NT2/D1 (cell line): Measurements from ENCODE around the gene RASSF1.

Experiments used
- DNase-seq: peaks from one replicate; pipeline ENCODE4 v3.0.0-alpha.2; 2011; ENCODE audit warnings: low read depth, low spot score
- H3K27me3 ChIP-seq: 2 replicates; pipeline ENCODE4 v1.6.0; 2011; ENCODE audit warnings: mild to moderate bottlenecking; ENCODE audit not compliant: insufficient read length, insufficient read depth
- H3K36me3 ChIP-seq: 2 replicates; pipeline ENCODE4 v1.6.1; 2011; ENCODE audit warnings: mild to moderate bottlenecking, low read length, mixed read lengths; ENCODE audit not compliant: insufficient read depth, insufficient read length
- H3K4me1 ChIP-seq: 2 replicates; pipeline ENCODE4 v1.5.1; 2011; ENCODE audit not compliant: insufficient read depth, insufficient read length
- H3K4me3 ChIP-seq: 2 replicates; pipeline ENCODE4 v1.5.1; 2011; ENCODE audit warnings: low read depth; ENCODE audit not compliant: insufficient read length
- H3K9ac ChIP-seq: 2 replicates; pipeline ENCODE4 v1.6.0; 2011; ENCODE audit warnings: low read depth; ENCODE audit not compliant: insufficient read length
- H3K9me3 ChIP-seq: 2 replicates; pipeline ENCODE4 v1.5.1; 2011; ENCODE audit warnings: mild to moderate bottlenecking, low read length; ENCODE audit not compliant: insufficient read depth
- SUZ12 ChIP-seq: IDR thresholded peaks from 2 replicates; pipeline ENCODE4 v1.6.1; 2011; ENCODE audit not compliant: insufficient read length, insufficient read depth; ENCODE audit errors: extremely low read depth
- YY1 ChIP-seq: IDR thresholded peaks from 2 replicates; pipeline ENCODE4 v1.6.1; 2011; ENCODE audit not compliant: insufficient read length, insufficient read depth
- ZNF274 ChIP-seq: IDR thresholded peaks from 2 replicates; pipeline ENCODE4 v1.6.1; 2011; ENCODE audit warnings: mild to moderate bottlenecking, low read depth, low read length

The RASSF1 gene

GRCh38 chr3:50336452-50337174 lies 4.0 kb downstream of the RASSF1 start:
- H3K4me3 ChIP-seq = peak overlapping the region; percentile 96
- DNase-seq = no peak
- H3K36me3 ChIP-seq = peaks cover 48% of the 10 kb centered on the region
- no peak for TF ChIP-seq SUZ12
- TF ChIP-seq ZNF274 = no peak
- H3K9ac ChIP-seq = peak overlapping the region; percentile 98
- peaks cover 9% of the 10 kb centered on the region for H3K27me3 ChIP-seq
- H3K9me3 ChIP-seq = no peaks in the 10 kb centered on the region
- peaks cover 8% of the 10 kb centered on the region for H3K4me1 ChIP-seq

- H3K4me3 ChIP-seq = no peak overlapping the region
- H3K36me3 ChIP-seq = peaks cover 69% of the 10 kb centered on the region
- DNase-seq = no peak
- peaks cover 4% of the 10 kb centered on the region for H3K4me1 ChIP-seq
- peak overlapping the region; percentile 57 for H3K9ac ChIP-seq
- TF ChIP-seq YY1 = no peak
- TF ChIP-seq SUZ12 = no peak
- no peak for TF ChIP-seq ZNF274
- no peaks in the 10 kb centered on the region for H3K27me3 ChIP-seq
- H3K9me3 ChIP-seq = no peaks in the 10 kb centered on the region
Observed at GRCh38 chr3:50334339-50335075, 6.1 kb downstream of the RASSF1 start.

- no peak overlapping the region for H3K4me3 ChIP-seq
- TF ChIP-seq ZNF274 = no peak
- no peak for TF ChIP-seq SUZ12
- TF ChIP-seq YY1 = no peak
- H3K27me3 ChIP-seq = no peaks in the 10 kb centered on the region
- H3K9me3 ChIP-seq = no peaks in the 10 kb centered on the region
- H3K9ac ChIP-seq = no peak overlapping the region
- DNase-seq = no peak
- peaks cover 4% of the 10 kb centered on the region for H3K4me1 ChIP-seq
- H3K36me3 ChIP-seq = peaks cover 75% of the 10 kb centered on the region
Observed at GRCh38 chr3:50333744-50334328, 6.8 kb downstream of the RASSF1 start.

DNA sequence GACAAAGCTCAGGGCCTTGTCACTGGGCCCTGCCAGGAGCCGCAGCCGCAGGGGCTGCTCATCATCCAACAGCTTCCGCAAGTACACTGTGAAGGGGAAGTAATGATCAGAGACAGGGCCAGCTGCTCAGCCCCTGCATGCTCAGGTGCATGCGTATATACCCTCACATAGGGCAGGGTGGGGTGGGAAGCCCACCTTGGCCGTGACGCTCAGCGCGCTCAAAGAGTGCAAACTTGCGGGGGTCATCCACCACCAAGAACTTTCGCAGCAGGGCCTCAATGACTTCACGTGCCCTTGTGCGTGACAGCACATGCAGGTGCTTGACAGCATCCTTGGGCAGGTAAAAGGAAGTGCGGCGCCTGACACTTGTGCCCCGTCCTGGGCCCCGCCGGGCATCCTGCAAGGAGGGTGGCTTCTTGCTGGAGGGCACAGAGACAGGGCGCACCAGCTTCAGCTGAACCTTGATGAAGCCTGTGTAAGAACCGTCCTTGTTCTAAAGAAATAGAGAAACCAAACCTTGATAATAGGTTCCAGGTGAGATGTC lies 9.2 kb downstream of the RASSF1 start:
- Histone ChIP-seq H3K4me3 (no peak overlapping the region), H3K36me3 (peaks cover 80% of the 10 kb centered on the region), H3K4me1 (no peaks in the 10 kb centered on the region), H3K9me3 (no peaks in the 10 kb centered on the region), H3K9ac (no peak overlapping the region), H3K27me3 (no peaks in the 10 kb centered on the region)
- DNase-seq = no peak
- TF ChIP-seq ZNF274 (no peak), YY1 (no peak), SUZ12 (no peak)

- Histone ChIP-seq H3K27me3 (no peaks in the 10 kb centered on the region), H3K9ac (no peak overlapping the region), H3K36me3 (peaks cover 80% of the 10 kb centered on the region), H3K9me3 (no peaks in the 10 kb centered on the region), H3K4me1 (no peaks in the 10 kb centered on the region), H3K4me3 (no peak overlapping the region)
- no peak for TF ChIP-seq YY1
- no peak for TF ChIP-seq ZNF274
- no peak for TF ChIP-seq SUZ12
- no peak for DNase-seq
Observed at GRCh38 chr3:50330330-50330729, 10.3 kb downstream of the RASSF1 start.

GRCh38 chr3:50327943-50328691 lies 12.5 kb downstream of the RASSF1 start, which contains the start of gene TUSC2:
Gene TUSC2, minus strand, starts transcription at chr3:50328223. Its CDS starts 124 bp downstream, at chr3:50328099.
- Histone ChIP-seq H3K27me3 (no peaks in the 10 kb centered on the region), H3K4me1 (peaks cover 14% of the 10 kb centered on the region), H3K9ac (peak within 1 kb of the TSS; percentile 94), H3K4me3 (peak within 1 kb of the TSS; percentile 95), H3K9me3 (no peaks in the 10 kb centered on the region), H3K36me3 (peaks cover 79% of the 10 kb centered on the region)
- DNase-seq = peak; percentile 98
- TF ChIP-seq YY1 = no peak
- TF ChIP-seq ZNF274 = no peak
- no peak for TF ChIP-seq SUZ12
